ENCODE results near the gene TPK1. TPM values are rescaled to one million over a fixed set of nuclear protein-coding genes. Genes with fewer than 3 reads are reported as not detected.

Gene TPK1
- total and polyA plus RNA-seq, 7 donors: 1.7 to 5.1 (median 2.5) TPM

DNA sequence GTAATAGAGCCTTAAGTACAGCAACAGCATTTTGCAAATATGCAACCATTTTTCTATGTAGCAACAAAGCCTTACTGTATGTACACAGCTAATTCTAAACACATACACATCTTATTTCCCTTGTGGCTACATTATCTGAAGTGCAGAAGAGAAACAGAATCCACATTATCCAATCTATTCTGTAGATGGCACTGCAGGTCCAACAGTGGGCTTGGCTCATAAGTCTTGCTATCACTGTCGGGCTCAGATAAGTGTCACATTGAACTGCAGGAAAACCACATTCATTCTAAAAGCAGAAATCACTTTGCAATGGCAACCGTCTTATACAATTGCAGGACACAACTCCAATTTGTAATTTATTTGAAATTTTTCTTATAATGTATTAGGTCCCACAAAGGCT is 322.5 kb downstream of the TPK1 start:
- no peak for DNase-seq
- intact Hi-C loops (cut with DNase I): no loop called here
- TF ChIP-seq, protein P1, sequence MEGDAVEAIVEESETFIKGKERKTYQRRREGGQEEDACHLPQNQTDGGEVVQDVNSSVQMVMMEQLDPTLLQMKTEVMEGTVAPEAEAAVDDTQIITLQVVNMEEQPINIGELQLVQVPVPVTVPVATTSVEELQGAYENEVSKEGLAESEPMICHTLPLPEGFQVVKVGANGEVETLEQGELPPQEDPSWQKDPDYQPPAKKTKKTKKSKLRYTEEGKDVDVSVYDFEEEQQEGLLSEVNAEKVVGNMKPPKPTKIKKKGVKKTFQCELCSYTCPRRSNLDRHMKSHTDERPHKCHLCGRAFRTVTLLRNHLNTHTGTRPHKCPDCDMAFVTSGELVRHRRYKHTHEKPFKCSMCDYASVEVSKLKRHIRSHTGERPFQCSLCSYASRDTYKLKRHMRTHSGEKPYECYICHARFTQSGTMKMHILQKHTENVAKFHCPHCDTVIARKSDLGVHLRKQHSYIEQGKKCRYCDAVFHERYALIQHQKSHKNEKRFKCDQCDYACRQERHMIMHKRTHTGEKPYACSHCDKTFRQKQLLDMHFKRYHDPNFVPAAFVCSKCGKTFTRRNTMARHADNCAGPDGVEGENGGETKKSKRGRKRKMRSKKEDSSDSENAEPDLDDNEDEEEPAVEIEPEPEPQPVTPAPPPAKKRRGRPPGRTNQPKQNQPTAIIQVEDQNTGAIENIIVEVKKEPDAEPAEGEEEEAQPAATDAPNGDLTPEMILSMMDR (IDR thresholded peaks at IDR 0.05): peak; percentile 17
- H3K9me3 ChIP-seq: no peaks in the 10 kb centered on the region
- WGBS, 3 donors: 22 to 34% (median 32%) methylated on average over 2 of the region's 2 CpGs
- H3K36me3 ChIP-seq (ENCODE audit: insufficient read depth in 1 of 2, low read depth in 1 of 2): no peaks in the 10 kb centered on the region
- H3K4me3 ChIP-seq: no peak overlapping the region
- H3K4me1 ChIP-seq: no peaks in the 10 kb centered on the region
- no peak overlapping the region for H3K27ac ChIP-seq
- no peak for ATAC-seq
- H3K27me3 ChIP-seq (ENCODE audit: insufficient read depth in 3 of 3, low read length in 2 of 3): no peaks in the 10 kb centered on the region

- intact Hi-C loops (cut with DNase I): no loop called here
- H3K27ac ChIP-seq: no peak overlapping the region
- no peak for DNase-seq
- no peaks in the 10 kb centered on the region for H3K9me3 ChIP-seq
- H3K4me1 ChIP-seq: no peaks in the 10 kb centered on the region
- WGBS, 3 donors: 80 to 82% (median 81%) methylated on average over 6 of the region's 6 CpGs
- no peaks in the 10 kb centered on the region for H3K27me3 ChIP-seq (ENCODE audit: insufficient read depth in 3 of 3, low read length in 2 of 3)
- no peaks in the 10 kb centered on the region for H3K36me3 ChIP-seq (ENCODE audit: insufficient read depth in 1 of 2, low read depth in 1 of 2)
- ATAC-seq: no peak
- TF ChIP-seq, protein P1 (IDR thresholded peaks at IDR 0.05): no peak
- no peak overlapping the region for H3K4me3 ChIP-seq
Measured at GRCh38 chr7:144510621-144511020, 325.2 kb downstream of the TPK1 start.

DNA sequence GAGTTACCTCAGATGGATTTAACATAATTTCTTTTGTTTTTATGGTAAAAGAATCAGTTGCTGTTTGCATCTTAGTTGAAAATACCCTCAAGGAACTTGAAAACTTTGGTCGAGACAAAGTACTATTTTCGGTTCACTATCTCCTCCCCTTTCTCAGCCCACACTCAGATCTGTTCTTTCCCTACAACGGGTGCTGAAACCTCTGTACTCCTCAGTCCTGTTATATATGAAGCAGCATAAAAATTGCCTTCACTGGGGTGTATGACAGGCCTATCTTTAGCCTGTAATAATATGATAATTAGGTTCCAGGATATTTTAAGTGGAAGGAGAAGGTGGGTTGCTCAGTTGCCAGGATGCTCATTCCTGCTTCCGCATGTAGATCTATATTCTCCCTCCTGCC is 327.2 kb downstream of the TPK1 start:
- intact Hi-C loops (cut with DNase I): no loop called here
- Histone ChIP-seq H3K4me1 (no peaks in the 10 kb centered on the region), H3K4me3 (no peak overlapping the region), H3K36me3 (ENCODE audit: insufficient read depth in 1 of 2, low read depth in 1 of 2) (no peaks in the 10 kb centered on the region), H3K9me3 (no peaks in the 10 kb centered on the region), H3K27ac (no peak overlapping the region), H3K27me3 (ENCODE audit: insufficient read depth in 3 of 3, low read length in 2 of 3) (no peaks in the 10 kb centered on the region)
- ATAC-seq (no peak), DNase-seq (no peak)
- TF ChIP-seq, protein P1 (IDR thresholded peaks at IDR 0.05): no peak
- WGBS, 3 donors: 80 to 85% (median 84%) methylated on average over 4 of the region's 4 CpGs

- ATAC-seq: no peak
- 77 to 82% (median 82%) methylated on average over 6 of the region's 6 CpGs for WGBS, 3 donors
Measured at GRCh38 chr7:144503215-144503614, 332.6 kb downstream of the TPK1 start.

GRCh38 chr7:144500225-144500624 is 335.6 kb downstream of the TPK1 start:
- TF ChIP-seq, protein P1 (IDR thresholded peaks at IDR 0.05): no peak

More at GRCh38 chr7:144503215-144503614, 332.6 kb downstream of the TPK1 start:
- Histone ChIP-seq H3K9me3 (no peaks in the 10 kb centered on the region), H3K4me1 (no peaks in the 10 kb centered on the region), H3K27ac (no peak overlapping the region), H3K36me3 (ENCODE audit: insufficient read depth in 1 of 2, low read depth in 1 of 2) (no peaks in the 10 kb centered on the region), H3K27me3 (ENCODE audit: insufficient read depth in 3 of 3, low read length in 2 of 3) (no peaks in the 10 kb centered on the region), H3K4me3 (no peak overlapping the region)
- intact Hi-C loops (cut with DNase I): no loop called here
- TF ChIP-seq, protein P1 (IDR thresholded peaks at IDR 0.05): no peak
- DNase-seq: no peak

More at GRCh38 chr7:144500225-144500624, 335.6 kb downstream of the TPK1 start:
- H3K27me3 ChIP-seq (ENCODE audit: insufficient read depth in 3 of 3, low read length in 2 of 3): no peaks in the 10 kb centered on the region
- WGBS, 3 donors: 35 to 53% (median 40%) methylated on average over 5 of the region's 5 CpGs
- no peaks in the 10 kb centered on the region for H3K36me3 ChIP-seq (ENCODE audit: insufficient read depth in 1 of 2, low read depth in 1 of 2)
- no peak overlapping the region for H3K4me3 ChIP-seq
- no peaks in the 10 kb centered on the region for H3K9me3 ChIP-seq
- H3K4me1 ChIP-seq: no peaks in the 10 kb centered on the region
- H3K27ac ChIP-seq: no peak overlapping the region
- DNase-seq (no peak), ATAC-seq (no peak)
- intact Hi-C loops (cut with DNase I): no loop called here

Measured in psoas muscle (tissue), 8 donors.